Epithelial cell of proximal tubule (primary cell): ENCODE data around the gene MCTP2. TPM values are rescaled to one million over a fixed set of nuclear protein-coding genes. Genes with fewer than 3 reads are reported as not detected.

ENCODE experiments used
- DNase-seq: peaks from one replicate; pipeline ENCODE4 v3.0.0-alpha.2; 2011; ENCODE audit warnings: low read depth
- H3K4me3 ChIP-seq: 2 replicates; pipeline ENCODE4 v1.5.1; 2011; ENCODE audit warnings: low read depth, mild to moderate bottlenecking, low read length
- total RNA-seq: library from RNA; depleted of rRNA; stranded (reverse); fragments of >200 nt; gene quantifications from 2 replicates; pipeline ENCODE4 v1.2.3, GENCODE V29; 2015
- TF ChIP-seq, protein P1 (sequence below): conservative IDR thresholded peaks from 2 replicates; pipeline ENCODE4 v1.5.1; 2012; ENCODE audit warnings: low read depth, mild to moderate bottlenecking, low read length

Gene MCTP2
- total RNA-seq, 1 donor from 2014 or later, result 7.5 TPM

DNA sequence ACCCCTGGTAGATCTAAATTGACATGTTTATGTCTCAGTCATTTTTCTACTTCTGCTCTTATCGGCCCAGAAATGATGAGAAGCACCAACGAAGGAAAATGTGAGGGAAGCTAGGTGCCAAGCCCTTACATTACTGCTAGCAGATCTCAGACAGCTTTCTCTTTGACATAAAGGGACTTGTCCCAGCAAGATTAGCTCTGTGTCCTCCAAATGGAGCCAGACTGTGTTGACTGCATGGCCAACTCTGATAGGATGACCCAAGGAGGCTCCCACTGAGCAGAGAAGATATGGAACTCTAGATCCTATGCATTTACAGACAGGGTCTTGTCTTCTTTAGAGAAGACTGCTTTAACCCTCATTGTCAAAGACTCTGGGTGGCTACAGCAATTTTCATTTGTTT, 2.8 kb upstream of the MCTP2 start:
- H3K4me3 ChIP-seq, result no peak overlapping the region
- DNase-seq, result no peak
- TF ChIP-seq, protein P1, sequence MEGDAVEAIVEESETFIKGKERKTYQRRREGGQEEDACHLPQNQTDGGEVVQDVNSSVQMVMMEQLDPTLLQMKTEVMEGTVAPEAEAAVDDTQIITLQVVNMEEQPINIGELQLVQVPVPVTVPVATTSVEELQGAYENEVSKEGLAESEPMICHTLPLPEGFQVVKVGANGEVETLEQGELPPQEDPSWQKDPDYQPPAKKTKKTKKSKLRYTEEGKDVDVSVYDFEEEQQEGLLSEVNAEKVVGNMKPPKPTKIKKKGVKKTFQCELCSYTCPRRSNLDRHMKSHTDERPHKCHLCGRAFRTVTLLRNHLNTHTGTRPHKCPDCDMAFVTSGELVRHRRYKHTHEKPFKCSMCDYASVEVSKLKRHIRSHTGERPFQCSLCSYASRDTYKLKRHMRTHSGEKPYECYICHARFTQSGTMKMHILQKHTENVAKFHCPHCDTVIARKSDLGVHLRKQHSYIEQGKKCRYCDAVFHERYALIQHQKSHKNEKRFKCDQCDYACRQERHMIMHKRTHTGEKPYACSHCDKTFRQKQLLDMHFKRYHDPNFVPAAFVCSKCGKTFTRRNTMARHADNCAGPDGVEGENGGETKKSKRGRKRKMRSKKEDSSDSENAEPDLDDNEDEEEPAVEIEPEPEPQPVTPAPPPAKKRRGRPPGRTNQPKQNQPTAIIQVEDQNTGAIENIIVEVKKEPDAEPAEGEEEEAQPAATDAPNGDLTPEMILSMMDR, result no peak

DNA sequence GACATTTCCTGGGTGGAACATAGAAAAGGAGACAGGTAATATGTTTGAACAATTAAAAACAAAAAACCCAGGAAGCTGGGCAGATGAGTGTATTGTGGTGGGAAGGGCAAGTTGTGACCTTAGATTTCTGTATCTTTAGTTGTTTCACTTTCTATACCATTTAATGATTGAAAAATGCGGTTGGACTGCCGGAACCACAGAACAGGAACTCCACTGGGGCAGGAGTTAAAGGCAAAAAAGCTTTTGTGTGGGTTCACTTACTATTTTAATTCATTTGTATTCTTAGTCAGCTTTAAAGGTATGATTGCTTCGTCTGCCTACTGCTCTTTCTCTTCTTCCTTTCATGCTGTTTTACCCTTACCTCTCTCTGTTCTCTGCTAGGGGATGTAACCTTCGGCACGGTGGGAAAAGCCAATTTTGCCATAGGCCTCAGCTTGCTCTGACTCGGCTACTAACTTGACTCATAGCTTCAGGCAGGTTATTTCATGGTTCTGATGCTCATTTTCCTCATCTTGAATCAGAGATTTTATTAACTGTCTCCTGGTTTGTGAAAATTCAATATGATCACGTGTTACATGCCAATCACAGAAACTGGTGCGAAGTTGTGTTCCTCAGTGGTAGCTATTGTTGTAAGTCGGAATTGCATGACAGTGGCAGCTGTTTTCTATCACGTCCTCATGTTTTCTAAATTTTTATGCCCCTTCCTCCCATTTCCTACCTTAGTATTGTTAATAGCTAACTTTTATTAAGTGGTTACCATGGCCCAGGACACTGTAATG, 1.6 kb upstream of the MCTP2 start:
- DNase-seq, result no peak

GRCh38 chr15:94230431-94230882, 904 bp upstream of the MCTP2 start:
- peak overlapping the region; percentile 76 for H3K4me3 ChIP-seq
- DNase-seq, result no peak
- TF ChIP-seq, protein P1, result no peak

More for the DNA sequence above, 1.6 kb upstream of the MCTP2 start:
- H3K4me3 ChIP-seq, result peak overlapping the region; percentile 76
- TF ChIP-seq, protein P1, result no peak

DNA sequence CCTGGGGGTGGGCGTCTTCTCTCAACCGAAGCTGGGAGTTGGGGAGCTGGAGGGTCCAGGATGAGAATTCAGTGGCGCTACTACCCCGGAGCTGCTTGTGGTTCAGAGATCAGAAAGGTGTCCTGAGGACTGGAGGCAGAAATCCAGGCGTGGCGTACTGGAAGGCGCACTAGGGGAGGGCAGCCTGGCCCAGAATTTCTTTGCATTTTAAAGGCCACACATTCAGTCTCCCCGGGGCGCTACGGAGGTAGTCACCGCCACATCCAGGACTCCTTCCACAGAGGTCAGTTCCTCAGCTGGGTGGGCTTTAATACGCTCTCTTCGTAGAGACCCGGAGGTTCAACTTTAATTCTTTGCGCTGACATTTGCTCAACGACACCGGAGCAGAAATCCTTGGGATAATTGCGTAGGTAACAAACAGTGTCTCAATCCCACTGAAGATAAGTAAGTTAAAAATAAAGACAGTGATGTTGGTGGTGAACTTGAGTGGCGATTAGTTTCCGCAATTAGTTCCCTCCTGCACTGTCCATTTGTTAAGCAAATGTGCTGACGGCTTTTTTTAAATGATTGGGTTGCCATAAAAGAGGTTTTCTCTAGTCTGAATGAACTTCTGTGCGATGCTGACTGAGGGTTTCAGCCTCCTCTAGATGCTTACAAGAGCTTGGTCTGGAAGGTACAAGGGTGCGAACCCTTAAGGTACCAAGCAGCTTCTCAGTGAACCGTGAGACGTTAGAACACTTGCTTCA, 535 bp downstream of the MCTP2 start:
- TF ChIP-seq, protein P1, result no peak
- peak overlapping the region; percentile 76 for H3K4me3 ChIP-seq
- DNase-seq, result no peak

- DNase-seq, result no peak
- H3K4me3 ChIP-seq, result peak overlapping the region; percentile 26
- TF ChIP-seq, protein P1, result no peak
Measured at GRCh38 chr15:94233441-94233840, 2.1 kb downstream of the MCTP2 start.

DNA sequence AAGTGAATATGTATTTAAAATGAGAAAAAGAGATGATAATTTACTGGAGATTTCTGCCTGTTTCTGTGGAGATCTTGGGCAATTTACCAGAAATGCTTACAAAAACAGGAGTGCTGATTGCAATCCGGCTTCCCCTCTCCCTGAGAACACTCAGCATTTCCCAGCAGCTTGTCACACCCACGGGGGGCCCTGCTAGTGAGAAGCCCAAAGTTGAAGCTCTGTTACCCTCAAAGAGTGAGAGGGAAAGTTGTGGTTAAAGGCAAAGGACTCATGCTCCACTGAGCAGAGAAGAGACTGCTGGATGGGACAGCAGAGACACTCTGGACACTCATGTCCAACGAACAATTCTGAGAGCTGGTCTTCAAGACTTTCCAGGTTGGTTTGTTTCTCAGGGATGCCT, 2.9 kb downstream of the MCTP2 start:
- H3K4me3 ChIP-seq, result peak overlapping the region; percentile 26
- DNase-seq, result no peak
- TF ChIP-seq, protein P1, result no peak

DNA sequence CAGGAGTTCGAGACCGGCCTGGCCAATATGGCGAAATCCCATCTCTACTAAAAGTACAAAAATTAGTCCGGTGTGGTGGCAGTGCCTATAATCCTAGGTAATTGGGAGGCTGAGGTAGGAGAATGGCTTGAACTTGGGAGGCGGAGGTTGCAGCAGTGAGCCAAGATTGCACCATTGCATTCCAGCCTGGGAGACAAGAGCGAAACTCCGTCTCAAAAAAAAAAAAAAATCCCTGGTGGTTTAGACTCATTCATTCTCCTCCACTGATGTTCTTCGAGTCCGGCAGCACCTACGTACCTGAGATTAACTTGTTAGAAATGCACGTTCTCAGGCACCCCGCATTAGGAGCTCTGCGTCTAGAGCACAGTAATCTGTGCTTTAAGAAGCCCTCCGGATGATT, 3.7 kb downstream of the MCTP2 start:
- no peak overlapping the region for H3K4me3 ChIP-seq
- TF ChIP-seq, protein P1, result no peak
- no peak for DNase-seq
